ENCODE results near the gene PDE4D. TPM values are rescaled to one million over a fixed set of nuclear protein-coding genes. Genes with fewer than 3 reads are reported as not detected.

Gene PDE4D
- total RNA-seq, 4 donors from 2014 or later, result 15.9 to 66.3 (median 48.7) TPM

DNA sequence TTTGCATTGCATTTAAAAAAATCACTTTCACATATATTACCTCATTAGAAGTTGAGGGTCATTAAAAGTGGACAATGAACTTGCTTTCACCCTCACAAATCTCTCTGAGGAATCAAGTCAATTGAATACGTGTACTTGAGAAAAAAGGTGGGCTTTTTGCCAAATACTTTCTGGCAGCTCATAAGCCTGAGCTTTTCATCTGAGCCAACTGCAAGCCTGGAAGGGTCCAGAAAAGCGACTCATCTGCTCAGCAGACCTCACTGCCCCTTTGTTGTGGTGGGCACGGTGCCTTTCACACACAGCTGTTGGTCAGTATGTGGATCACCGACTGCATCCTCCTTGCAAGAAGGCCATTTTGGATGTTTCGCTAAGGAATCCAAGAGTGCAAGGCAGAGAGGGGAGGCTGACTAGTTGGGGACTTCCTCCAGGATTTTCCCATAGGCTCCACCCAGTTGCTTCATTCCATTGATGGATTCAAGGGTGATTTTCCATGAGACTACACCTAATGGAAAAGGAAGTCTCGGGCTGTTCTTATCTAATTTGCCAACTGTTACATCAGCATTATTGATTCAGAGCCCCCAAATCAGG lies 564.7 kb downstream of the PDE4D start:
- Histone ChIP-seq H3K27me3 (no peaks in the 10 kb centered on the region), H3K27ac (no peak overlapping the region), H3K4me1 (peaks cover 0 to 14% (median 0%) of the 10 kb centered on the region in 4 donors), H3K36me3 (no peaks in the 10 kb centered on the region), H3K9me3 (no peaks in the 10 kb centered on the region), H3K4me3 (no peak overlapping the region)
- TF ChIP-seq, protein P1, sequence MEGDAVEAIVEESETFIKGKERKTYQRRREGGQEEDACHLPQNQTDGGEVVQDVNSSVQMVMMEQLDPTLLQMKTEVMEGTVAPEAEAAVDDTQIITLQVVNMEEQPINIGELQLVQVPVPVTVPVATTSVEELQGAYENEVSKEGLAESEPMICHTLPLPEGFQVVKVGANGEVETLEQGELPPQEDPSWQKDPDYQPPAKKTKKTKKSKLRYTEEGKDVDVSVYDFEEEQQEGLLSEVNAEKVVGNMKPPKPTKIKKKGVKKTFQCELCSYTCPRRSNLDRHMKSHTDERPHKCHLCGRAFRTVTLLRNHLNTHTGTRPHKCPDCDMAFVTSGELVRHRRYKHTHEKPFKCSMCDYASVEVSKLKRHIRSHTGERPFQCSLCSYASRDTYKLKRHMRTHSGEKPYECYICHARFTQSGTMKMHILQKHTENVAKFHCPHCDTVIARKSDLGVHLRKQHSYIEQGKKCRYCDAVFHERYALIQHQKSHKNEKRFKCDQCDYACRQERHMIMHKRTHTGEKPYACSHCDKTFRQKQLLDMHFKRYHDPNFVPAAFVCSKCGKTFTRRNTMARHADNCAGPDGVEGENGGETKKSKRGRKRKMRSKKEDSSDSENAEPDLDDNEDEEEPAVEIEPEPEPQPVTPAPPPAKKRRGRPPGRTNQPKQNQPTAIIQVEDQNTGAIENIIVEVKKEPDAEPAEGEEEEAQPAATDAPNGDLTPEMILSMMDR (IDR thresholded peaks at IDR 0.05), result no peak
- TF ChIP-seq POLR2A (IDR thresholded peaks at IDR 0.05), result no peak
- TF ChIP-seq EP300 (IDR thresholded peaks at IDR 0.05), result no peak
- no peak for DNase-seq (ENCODE audit: low spot score in 2 of 2)
- 33 to 34% methylated on average over 6 of the region's 6 CpGs for WGBS, 2 donors

DNA sequence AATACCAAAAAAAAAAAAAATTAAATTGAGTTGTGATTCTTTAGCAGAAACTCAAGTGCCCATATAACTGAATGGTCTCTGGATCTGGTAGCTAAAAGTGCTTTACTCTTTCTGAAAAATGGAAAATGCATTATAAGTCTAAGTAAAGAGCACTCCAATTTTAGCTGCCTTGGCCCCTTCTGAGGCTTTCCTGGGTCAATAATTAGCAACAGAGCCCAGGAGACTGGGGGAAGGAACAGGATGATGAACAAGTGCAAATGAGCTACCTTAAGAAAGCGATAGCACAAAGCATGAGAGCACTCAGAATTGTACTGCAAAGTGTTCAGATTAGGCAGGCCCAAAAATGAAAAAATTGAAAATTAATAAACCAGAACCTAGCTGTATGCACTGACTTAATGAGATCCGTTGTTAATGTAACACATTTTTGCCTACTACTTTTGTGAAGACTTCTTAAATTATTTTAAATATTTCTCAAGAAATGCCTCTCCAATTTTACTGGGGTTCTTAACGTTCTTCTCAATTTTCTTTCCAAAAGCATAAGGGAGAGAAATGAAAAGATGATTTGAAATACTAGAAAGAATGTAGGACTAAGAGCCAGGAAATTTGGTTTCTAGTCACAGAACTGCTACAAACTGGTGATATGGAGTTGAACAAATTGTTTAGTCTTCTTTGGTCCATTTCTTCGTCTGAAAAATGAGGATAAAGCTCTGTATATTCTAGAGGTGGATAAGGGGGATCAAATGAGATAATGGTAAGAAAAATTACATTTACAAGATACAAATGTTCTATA lies 566.1 kb downstream of the PDE4D start:
- Histone ChIP-seq H3K27me3 (no peaks in the 10 kb centered on the region), H3K4me3 (no peak overlapping the region), H3K9me3 (no peaks in the 10 kb centered on the region), H3K4me1 (peaks cover 0 to 9% (median 0%) of the 10 kb centered on the region in 4 donors), H3K36me3 (no peaks in the 10 kb centered on the region), H3K27ac (no peak overlapping the region)
- DNase-seq (ENCODE audit: low spot score in 2 of 2), result no peak
- WGBS, 2 donors, result 48 to 56% methylated on average over 4 of the region's 4 CpGs
- TF ChIP-seq EP300 (IDR thresholded peaks at IDR 0.05) (no peak), POLR2A (IDR thresholded peaks at IDR 0.05) (no peak)
- TF ChIP-seq, protein P1 (IDR thresholded peaks at IDR 0.05), result no peak

DNA sequence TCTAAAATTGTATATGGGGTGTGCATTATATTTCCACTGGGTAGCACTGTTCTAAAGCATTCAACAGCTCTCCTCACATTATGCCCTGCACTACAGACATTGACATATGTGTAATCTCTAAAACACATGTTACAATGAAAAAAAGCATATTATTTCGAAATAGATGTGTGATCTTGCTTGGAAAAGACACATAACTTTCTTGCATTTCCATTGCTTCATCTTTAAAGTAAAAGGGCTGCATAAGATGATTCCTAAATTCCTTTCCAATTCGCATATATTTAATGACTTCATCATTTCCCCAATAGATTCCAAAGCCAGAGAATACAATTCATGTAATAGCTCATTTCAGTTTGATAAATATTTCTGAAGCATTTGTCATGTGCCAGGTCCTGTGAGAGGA lies 566.9 kb downstream of the PDE4D start:
- H3K36me3 ChIP-seq, result no peaks in the 10 kb centered on the region
- H3K27ac ChIP-seq, result no peak overlapping the region
- no peak for DNase-seq (ENCODE audit: low spot score in 2 of 2)
- no peak overlapping the region for H3K4me3 ChIP-seq
- 71 to 80% methylated on average over 2 of the region's 2 CpGs for WGBS, 2 donors
- no peaks in the 10 kb centered on the region for H3K9me3 ChIP-seq
- H3K27me3 ChIP-seq, result no peaks in the 10 kb centered on the region
- TF ChIP-seq POLR2A (IDR thresholded peaks at IDR 0.05) (no peak), EP300 (IDR thresholded peaks at IDR 0.05) (no peak)
- H3K4me1 ChIP-seq, result peaks cover 0 to 5% (median 0%) of the 10 kb centered on the region in 4 donors

DNA sequence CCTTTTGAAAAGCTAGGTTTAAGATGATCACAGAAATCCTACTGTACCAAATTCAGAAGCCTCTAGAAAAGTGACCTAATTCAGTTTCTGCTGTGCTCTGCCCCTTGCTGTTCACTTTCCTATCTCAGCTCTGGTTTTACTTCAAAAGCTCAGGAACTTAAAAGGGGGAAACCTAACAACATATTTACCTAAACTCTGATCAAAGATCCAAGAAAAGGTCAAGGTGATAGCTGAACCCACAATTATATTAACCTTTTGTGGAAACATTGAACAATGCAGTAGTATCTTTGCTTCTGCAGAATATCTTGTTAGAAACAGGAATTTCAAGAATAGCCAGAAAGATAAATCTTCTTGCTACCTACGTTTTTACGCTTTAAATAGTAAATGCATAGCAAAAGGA lies 568.5 kb downstream of the PDE4D start:
- H3K4me1 ChIP-seq, result peaks cover 0 to 4% (median 0%) of the 10 kb centered on the region in 4 donors
- 94% methylated on average over 2 of the region's 2 CpGs for WGBS, 2 donors
- no peaks in the 10 kb centered on the region for H3K9me3 ChIP-seq
- no peak for TF ChIP-seq POLR2A (IDR thresholded peaks at IDR 0.05)
- no peak overlapping the region for H3K27ac ChIP-seq
- no peak overlapping the region for H3K4me3 ChIP-seq
- no peaks in the 10 kb centered on the region for H3K36me3 ChIP-seq
- DNase-seq (ENCODE audit: low spot score in 2 of 2), result no peak
- H3K27me3 ChIP-seq, result no peaks in the 10 kb centered on the region

DNA sequence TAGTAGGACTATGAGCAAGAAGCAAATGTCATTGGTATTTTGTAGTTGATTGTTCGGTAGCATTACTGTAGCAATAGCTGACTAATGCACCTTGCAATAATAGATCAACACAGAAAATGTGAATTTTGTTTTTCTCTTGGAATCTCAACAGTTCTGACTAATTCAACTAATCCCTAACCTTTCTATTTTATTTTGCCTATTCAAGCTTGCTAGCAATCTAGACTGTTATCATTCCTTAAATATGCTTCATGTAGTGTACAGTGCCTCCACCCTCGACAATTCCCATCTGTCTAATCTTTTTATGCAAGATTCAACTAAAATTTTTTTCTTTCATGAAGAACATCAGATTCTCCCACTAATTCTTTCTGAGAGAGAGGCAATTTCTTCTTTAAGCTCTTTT lies 570.6 kb downstream of the PDE4D start:
- H3K27me3 ChIP-seq, result no peaks in the 10 kb centered on the region
- no peak overlapping the region for H3K27ac ChIP-seq
- no peaks in the 10 kb centered on the region for H3K9me3 ChIP-seq
- H3K4me3 ChIP-seq, result no peak overlapping the region
- peaks cover 0 to 8% (median 3%) of the 10 kb centered on the region in 4 donors for H3K4me1 ChIP-seq
- TF ChIP-seq POLR2A (IDR thresholded peaks at IDR 0.05) (no peak), EP300 (IDR thresholded peaks at IDR 0.05) (no peak)
- TF ChIP-seq, protein P1 (IDR thresholded peaks at IDR 0.05), result no peak
- H3K36me3 ChIP-seq, result no peaks in the 10 kb centered on the region
- DNase-seq (ENCODE audit: low spot score in 2 of 2), result no peak
- WGBS, 2 donors, result 80 to 88% methylated on average over 2 of the region's 2 CpGs

DNA sequence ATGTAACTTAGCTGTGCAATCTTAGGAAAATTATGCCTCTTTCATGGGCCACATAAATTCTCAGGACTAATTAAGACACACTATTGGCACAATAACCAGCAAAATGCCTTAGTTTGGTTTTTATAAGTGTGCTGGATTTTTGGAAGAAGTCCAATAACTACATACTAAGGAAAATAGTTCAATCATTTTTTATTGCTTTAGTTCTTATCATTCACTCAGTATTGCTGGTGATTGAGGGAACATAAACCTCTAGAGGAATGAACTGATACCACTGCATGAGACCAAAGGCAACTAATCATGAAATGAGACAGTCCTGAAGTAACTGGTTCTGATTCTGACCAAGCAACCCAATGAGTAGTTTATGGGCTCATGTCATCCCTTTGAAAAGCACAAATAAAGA lies 571.5 kb downstream of the PDE4D start:
- no peak overlapping the region for H3K4me3 ChIP-seq
- no peak overlapping the region for H3K27ac ChIP-seq
- H3K27me3 ChIP-seq, result no peaks in the 10 kb centered on the region
- no peaks in the 10 kb centered on the region for H3K36me3 ChIP-seq
- no peak for DNase-seq (ENCODE audit: low spot score in 2 of 2)
- peaks cover 0 to 17% (median 6%) of the 10 kb centered on the region in 4 donors for H3K4me1 ChIP-seq
- TF ChIP-seq, protein P1 (IDR thresholded peaks at IDR 0.05), result no peak
- TF ChIP-seq EP300 (IDR thresholded peaks at IDR 0.05) (no peak), POLR2A (IDR thresholded peaks at IDR 0.05) (no peak)
- H3K9me3 ChIP-seq, result no peaks in the 10 kb centered on the region

All from tibial nerve (tissue), 4 donors.